ENCODE data around the gene SLC6A20.

Gene SLC6A20, protein sequence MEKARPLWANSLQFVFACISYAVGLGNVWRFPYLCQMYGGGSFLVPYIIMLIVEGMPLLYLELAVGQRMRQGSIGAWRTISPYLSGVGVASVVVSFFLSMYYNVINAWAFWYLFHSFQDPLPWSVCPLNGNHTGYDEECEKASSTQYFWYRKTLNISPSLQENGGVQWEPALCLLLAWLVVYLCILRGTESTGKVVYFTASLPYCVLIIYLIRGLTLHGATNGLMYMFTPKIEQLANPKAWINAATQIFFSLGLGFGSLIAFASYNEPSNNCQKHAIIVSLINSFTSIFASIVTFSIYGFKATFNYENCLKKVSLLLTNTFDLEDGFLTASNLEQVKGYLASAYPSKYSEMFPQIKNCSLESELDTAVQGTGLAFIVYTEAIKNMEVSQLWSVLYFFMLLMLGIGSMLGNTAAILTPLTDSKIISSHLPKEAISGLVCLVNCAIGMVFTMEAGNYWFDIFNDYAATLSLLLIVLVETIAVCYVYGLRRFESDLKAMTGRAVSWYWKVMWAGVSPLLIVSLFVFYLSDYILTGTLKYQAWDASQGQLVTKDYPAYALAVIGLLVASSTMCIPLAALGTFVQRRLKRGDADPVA

DNA sequence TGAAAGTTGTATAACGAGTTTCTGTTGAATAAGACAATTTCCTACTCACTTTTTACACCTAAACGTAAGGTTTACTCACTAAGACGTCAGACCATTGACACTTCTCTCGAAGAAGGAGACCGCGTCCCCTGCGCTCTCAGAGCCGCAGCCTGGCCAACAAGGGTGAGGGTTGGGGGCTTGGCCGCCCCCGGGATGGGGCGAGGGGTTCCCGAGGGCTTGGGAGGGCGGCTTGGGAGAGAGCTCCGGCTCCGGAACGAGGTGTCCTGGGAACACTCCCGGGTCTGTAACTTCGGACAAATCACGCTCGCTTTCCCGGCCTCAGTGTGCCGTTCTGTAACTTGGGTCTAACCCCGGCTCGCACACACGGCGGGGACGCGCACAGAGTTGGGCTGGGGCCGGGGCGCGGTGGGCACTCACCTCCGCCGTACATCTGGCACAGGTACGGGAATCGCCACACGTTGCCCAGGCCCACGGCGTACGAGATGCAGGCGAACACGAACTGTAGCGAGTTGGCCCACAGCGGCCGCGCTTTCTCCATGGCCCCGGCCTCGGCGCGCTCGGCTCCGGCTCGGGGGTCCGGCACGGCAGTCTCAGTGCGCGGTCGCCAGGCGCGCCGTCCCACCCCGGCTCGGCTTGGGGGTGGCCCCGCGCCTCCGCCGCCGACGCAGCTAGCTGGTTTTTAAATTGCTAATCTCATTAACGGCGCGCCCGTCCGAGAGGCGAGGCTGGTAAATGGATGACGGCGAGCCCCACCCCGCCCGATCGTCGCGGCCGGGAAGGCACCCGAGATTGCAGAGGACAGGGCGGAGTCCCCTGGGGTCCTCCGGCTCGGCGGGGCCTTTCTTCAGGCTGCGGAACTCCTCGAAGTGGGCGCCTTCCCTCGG lies at the start of gene SLC6A20:
TSS of gene SLC6A20 (minus strand) at position 655 of the 884 bp plus-strand sequence. CDS start at position 538, 117 bp downstream.
- peak in 1 of 2 donors; percentile 9 for DNase-seq (ENCODE audit: low read depth in 2 of 2)

GRCh38 chr3:45844616-45845015 lies 48.3 kb upstream of the SLC6A20 start:
- no peak for DNase-seq (ENCODE audit: low read depth in 2 of 2)

DNA sequence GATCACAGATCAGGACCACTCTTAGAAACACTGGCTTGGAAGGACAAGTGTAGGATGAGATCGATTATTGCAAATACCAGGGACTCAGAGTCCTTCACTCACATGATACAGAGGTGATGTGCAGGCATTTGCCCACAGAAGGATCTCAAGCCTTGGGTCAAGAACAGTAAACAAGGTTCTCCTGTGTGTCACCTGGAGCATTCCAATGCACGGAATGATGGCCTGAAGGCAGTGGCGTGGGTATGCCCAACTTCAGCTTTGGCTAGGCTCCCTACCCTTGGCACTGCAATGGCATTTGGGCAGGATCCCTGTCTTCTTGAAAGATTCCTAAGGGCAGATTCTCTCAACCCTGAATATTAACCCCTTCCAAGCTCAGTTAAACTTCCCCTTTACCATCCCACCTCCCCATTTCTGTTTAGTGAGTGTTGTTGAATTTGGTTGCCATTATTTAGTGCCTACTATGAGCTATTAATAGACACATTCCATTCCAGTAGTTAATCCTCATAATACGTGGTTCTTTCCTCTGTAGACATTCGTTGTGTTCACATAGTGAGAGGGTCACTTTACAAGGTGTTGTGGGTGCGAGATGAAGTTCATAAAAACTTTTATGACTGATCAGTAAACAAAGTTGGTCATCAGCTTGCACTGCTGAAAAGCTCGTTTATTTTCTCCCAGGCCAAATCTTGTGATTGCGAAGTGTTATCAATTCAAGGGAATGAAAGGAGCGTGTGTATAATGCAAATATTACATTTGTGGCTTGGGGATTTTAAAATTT lies 46.7 kb upstream of the SLC6A20 start:
- no peak for DNase-seq (ENCODE audit: low read depth in 2 of 2)

DNA sequence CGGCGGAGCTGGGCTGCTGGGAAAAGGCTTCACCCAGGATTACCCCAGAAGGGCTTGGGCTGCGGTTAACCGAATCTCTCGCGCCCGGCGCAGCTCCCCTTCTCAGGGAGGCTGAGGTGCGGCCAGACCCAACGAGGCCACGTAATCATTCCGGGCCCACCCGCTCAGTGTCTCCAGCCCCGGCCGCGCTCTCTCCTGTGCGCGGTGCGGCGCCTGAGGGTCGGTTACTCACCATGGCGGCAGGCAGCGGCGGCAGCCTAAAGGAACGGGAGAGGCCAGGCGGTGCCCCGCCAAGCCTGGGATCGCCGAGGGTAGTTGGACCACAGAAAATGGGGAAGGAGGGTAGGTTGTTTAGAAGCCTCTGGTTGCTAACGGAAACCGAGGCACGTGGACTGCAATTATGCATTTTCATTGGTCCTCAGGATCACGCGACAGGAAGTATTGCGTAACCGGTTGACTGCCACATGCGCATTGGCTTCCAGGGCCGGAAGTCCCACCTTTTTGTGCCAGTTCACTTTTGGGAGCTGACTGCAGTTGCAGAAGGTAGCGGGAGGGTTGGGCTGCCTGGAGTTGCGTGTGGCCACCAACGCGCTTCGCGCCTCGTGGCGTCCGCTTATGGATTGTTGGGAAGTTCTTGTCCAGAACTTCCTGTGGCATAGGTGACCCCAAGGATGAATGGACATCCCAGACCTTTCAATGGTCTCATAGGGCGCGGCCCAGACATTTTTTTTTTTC lies 45.6 kb upstream of the SLC6A20 start, which contains the start of gene LZTFL1:
TSS of gene LZTFL1 (minus strand) at position 363 of the 735 bp plus-strand sequence. CDS start at position 235, 128 bp downstream.
- peak; percentile 73 to 79 for DNase-seq (ENCODE audit: low read depth in 2 of 2)

- no peak for DNase-seq (ENCODE audit: low read depth in 2 of 2)
These were observed 45.1 kb upstream of the SLC6A20 start for GRCh38 chr3:45841420-45841756.

- no peak for DNase-seq (ENCODE audit: low read depth in 2 of 2)
These were observed 42.1 kb upstream of the SLC6A20 start for GRCh38 chr3:45838466-45838865.

- no peak for DNase-seq (ENCODE audit: low read depth in 2 of 2)
These were observed 36.4 kb upstream of the SLC6A20 start for GRCh38 chr3:45832699-45833098.

DNA sequence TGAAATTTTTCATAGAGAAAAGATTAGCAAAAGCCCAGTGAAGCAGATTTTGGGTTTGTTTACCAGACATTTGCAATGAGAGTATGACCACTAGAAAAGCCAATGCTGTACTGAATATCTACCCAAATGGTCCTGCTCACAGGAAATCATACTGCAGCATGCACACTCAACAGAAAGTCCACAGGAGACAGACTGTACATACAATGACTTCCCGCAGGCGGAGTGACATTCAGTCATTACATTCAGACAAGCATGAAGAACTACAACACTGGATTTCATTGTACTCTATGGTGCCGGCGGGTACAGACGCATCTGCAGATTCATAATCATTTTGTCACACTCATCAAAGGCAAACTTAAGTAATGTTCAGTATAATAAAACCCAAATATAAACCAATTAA lies 33.8 kb upstream of the SLC6A20 start:
- no peak for DNase-seq (ENCODE audit: low read depth in 2 of 2)

- DNase-seq (ENCODE audit: low read depth in 2 of 2) = no peak
These were observed 30.6 kb upstream of the SLC6A20 start for GRCh38 chr3:45826908-45827307.

GRCh38 chr3:45826321-45826720 lies 30.0 kb upstream of the SLC6A20 start:
- no peak for DNase-seq (ENCODE audit: low read depth in 2 of 2)

DNA sequence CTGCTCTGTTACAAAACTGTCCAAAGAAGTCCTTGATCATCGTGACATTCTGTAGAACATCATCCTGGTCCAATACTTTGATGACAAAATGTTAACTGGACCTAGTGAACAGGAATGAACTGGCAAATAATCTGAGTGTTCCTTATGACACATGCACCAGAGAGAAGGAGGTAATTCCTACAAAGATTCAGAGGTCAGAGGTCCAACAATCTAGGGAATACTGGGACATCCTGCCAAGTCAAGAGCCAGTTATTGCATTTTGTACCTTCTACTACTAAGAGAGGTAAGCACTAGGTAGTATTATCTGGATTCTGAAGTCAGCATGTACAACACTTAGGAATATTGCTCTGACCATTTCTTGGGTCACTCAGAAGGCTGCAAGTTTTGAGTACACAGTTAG lies 24.8 kb upstream of the SLC6A20 start:
- no peak for DNase-seq (ENCODE audit: low read depth in 2 of 2)

- DNase-seq (ENCODE audit: low read depth in 2 of 2) = no peak
These were observed 23.2 kb upstream of the SLC6A20 start for GRCh38 chr3:45819543-45819942.

DNA sequence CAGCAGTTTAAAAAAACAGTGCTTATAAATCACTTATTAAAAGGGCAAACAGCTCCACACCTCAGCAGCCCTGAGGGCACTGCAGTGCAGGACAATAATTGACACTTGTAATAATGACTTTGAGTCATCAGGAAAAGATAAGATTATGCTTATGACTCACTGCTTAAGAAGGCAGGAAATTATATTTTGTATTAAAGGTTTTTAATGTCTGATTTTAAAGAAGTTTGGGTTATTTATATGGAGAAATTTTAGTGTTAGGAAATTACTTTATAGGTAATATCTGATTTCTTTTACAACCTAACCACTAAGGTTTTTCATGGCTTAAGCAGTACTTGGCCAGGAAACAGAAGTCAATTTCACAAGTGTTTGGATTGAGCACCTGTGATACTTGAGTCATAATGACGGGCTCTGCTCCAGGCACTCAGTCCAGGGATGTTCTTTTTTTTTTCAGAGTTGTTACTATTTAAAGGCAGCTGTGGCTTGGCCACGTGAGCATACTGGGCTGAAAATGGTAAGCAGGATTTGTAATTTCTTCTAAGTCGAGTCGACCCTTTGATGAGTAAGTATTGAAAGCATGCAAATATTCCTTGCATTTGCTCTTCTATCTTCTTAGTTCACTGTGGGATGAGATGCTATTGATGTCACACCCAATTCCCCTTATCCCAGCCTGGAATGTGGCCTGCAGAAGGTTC lies 21.6 kb upstream of the SLC6A20 start:
- no peak for DNase-seq (ENCODE audit: low read depth in 2 of 2)

- DNase-seq (ENCODE audit: low read depth in 2 of 2) = no peak
These were observed 20.2 kb upstream of the SLC6A20 start for GRCh38 chr3:45816544-45816943.

GRCh38 chr3:45814322-45814721 lies 18.0 kb upstream of the SLC6A20 start:
- DNase-seq (ENCODE audit: low read depth in 2 of 2) = no peak

DNA sequence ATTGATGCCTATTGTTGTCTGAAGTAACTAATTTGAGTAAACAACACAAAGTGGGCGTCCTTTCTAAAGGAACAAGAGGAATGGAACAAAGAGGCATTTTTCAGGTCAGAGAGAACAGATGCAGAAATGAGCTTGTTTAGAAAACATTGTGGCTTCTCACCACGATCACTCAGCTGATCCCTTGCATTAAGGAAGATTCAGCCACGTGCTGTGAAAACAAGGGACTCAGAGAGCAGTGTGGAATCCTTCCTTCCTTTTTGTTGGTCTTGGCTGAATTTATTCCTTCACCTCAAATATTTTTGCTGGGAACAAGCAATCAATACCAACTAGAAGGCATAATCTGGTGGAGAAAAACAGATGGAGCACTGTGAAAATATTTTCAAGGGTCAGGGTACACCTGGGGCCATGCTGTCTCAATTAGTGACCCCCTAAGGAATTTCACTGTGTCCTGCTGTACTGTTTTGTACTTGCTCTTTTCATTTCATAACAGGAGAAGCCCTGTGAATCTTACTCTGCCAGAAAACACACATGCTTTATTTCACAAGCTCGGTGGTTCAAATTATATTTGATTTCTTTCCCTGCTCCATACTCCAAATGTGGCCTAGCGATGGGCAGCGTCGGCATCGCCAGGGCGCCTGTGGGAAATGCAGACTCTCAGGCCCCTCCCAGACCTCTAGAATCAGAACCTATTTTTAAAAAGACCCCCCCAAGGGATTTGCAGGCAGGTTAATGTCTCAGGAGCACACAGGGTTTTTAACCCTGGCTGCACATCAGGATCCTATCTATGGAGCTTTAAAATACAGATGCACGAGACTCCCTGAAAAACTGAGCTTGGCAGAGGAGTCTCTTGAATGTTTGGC lies 11.6 kb upstream of the SLC6A20 start:
- DNase-seq (ENCODE audit: low read depth in 2 of 2) = no peak

- no peak for DNase-seq (ENCODE audit: low read depth in 2 of 2)
These were observed 10.8 kb upstream of the SLC6A20 start for GRCh38 chr3:45807133-45807532.

DNA sequence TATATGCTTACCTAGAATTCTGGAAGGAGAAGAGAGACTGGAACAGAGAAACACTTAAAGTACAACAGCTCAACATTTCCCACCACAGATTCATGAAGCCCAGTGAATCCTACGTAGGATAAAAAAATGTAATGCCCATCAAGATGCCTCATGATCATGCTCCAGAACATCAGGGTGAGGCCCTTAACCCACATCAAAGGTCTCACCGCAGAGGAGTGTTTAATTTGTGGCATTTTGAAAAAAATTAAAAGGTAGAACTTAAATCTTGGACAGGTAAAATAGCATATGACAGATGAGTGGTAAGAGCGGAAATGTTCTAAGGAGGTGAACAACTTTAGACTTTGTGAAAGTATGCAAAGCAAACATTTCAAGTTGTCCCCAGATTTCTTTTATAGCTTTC lies 9.7 kb upstream of the SLC6A20 start:
- DNase-seq (ENCODE audit: low read depth in 2 of 2) = no peak

- no peak for DNase-seq (ENCODE audit: low read depth in 2 of 2)
These were observed 7.1 kb upstream of the SLC6A20 start for GRCh38 chr3:45803252-45803935.
